ENCODE data around the gene CACNA1S.

Gene CACNA1S

DNA sequence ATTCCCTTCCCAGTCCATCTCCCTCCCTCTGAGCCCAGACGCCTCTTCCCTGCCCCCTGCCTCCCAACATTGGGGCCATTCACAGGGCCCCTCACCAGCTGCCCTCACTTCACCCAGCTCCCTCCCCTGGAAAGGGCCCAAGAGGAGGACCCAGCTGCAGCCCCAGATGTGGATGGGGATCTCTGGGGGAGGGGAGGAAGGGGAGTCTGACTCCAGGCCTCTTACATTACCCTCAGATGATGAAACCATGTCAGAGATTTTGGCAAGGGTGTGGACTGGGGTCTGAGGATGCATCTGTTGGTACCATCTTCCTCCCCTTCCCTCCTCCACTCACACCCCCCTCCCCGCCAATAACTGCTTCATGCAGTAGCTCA lies 87.6 kb downstream of the CACNA1S start:
- no peaks in the 10 kb centered on the region for H3K36me3 ChIP-seq (ENCODE audit: low read length)
- peaks cover 7% of the 10 kb centered on the region for H3F3A ChIP-seq (ENCODE audit: insufficient read depth)
- H3K79me2 ChIP-seq (ENCODE audit: insufficient read depth, low read length) = no peaks in the 10 kb centered on the region
- H3K4me3 ChIP-seq (ENCODE audit: insufficient read depth, low read length, poor library complexity, severe bottlenecking) = no peak overlapping the region
- no peaks in the 10 kb centered on the region for H3K9me2 ChIP-seq (replicated peaks; ENCODE audit: insufficient read depth, low read length)
- no peak overlapping the region for H3K9ac ChIP-seq (ENCODE audit: low read length)
- H3K27ac ChIP-seq (ENCODE audit: low read depth, low read length) = no peak overlapping the region
- H3K9me3 ChIP-seq (ENCODE audit: insufficient read depth, low read length) = no peaks in the 10 kb centered on the region
- no peak overlapping the region for H3K4me2 ChIP-seq (ENCODE audit: low read depth, low read length, poor library complexity, severe bottlenecking)
- no peak for TF ChIP-seq EZH2phosphoT487 (conservative IDR thresholded peaks at IDR 0.05; ENCODE audit: low read length)
- TF ChIP-seq, protein P1, sequence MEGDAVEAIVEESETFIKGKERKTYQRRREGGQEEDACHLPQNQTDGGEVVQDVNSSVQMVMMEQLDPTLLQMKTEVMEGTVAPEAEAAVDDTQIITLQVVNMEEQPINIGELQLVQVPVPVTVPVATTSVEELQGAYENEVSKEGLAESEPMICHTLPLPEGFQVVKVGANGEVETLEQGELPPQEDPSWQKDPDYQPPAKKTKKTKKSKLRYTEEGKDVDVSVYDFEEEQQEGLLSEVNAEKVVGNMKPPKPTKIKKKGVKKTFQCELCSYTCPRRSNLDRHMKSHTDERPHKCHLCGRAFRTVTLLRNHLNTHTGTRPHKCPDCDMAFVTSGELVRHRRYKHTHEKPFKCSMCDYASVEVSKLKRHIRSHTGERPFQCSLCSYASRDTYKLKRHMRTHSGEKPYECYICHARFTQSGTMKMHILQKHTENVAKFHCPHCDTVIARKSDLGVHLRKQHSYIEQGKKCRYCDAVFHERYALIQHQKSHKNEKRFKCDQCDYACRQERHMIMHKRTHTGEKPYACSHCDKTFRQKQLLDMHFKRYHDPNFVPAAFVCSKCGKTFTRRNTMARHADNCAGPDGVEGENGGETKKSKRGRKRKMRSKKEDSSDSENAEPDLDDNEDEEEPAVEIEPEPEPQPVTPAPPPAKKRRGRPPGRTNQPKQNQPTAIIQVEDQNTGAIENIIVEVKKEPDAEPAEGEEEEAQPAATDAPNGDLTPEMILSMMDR (IDR thresholded peaks at IDR 0.05; ENCODE audit: insufficient read depth, low read length, poor library complexity, severe bottlenecking) = no peak
- no peak overlapping the region for H2AFZ ChIP-seq (ENCODE audit: low read depth, low read length, severe bottlenecking)
- no peaks in the 10 kb centered on the region for H4K20me1 ChIP-seq (ENCODE audit: low read depth, low read length)
- H3K27me3 ChIP-seq (ENCODE audit: low read length) = no peaks in the 10 kb centered on the region

DNA sequence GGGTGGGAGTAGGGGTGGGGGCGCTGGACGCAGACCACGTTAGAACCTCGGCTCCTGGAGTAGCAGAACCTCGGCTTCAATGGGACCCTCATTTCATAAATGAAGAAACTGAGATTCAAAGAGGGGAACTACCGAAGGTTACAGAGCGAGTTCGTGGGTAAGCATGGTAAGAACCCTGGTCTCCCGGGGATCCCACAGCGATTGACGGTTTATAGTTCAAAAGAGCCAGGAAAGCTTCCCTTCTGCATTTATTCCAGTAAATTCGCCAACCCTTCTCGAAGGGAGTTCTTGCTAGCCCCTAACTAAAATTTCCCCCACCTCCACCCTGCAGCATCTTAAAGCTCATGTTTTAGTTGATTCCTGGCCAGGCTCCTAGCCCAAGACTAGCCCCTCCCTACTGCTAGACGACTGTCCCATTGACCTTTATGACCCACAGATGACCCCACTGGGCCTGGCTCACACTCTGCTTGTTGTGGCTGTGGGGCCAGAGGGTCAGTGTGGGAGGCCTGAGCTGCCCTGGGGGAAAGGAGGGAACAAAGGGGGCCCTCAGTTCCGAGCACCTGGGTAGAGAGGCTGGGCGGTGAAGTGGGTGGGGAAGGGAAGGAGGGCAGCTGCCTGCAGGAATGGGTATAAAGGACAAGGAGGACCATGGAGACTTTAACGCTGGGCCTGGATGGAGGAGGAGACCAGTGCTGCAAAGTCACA lies 88.2 kb downstream of the CACNA1S start:
- H3K4me3 ChIP-seq (ENCODE audit: insufficient read depth, low read length, poor library complexity, severe bottlenecking) = no peak overlapping the region
- no peaks in the 10 kb centered on the region for H3K9me2 ChIP-seq (replicated peaks; ENCODE audit: insufficient read depth, low read length)
- H3K36me3 ChIP-seq (ENCODE audit: low read length) = no peaks in the 10 kb centered on the region
- no peak overlapping the region for H3K9ac ChIP-seq (ENCODE audit: low read length)
- peak overlapping the region; percentile 39 for H3K4me2 ChIP-seq (ENCODE audit: low read depth, low read length, poor library complexity, severe bottlenecking)
- no peak overlapping the region for H2AFZ ChIP-seq (ENCODE audit: low read depth, low read length, severe bottlenecking)
- no peaks in the 10 kb centered on the region for H4K20me1 ChIP-seq (ENCODE audit: low read depth, low read length)
- no peaks in the 10 kb centered on the region for H3K9me3 ChIP-seq (ENCODE audit: insufficient read depth, low read length)
- no peak for TF ChIP-seq EZH2phosphoT487 (conservative IDR thresholded peaks at IDR 0.05; ENCODE audit: low read length)
- TF ChIP-seq, protein P1 (IDR thresholded peaks at IDR 0.05; ENCODE audit: insufficient read depth, low read length, poor library complexity, severe bottlenecking) = no peak
- H3K27ac ChIP-seq (ENCODE audit: low read depth, low read length) = no peak overlapping the region
- H3K79me2 ChIP-seq (ENCODE audit: insufficient read depth, low read length) = no peaks in the 10 kb centered on the region
- H3K27me3 ChIP-seq (ENCODE audit: low read length) = no peaks in the 10 kb centered on the region
- peaks cover 8% of the 10 kb centered on the region for H3F3A ChIP-seq (ENCODE audit: insufficient read depth)

DNA sequence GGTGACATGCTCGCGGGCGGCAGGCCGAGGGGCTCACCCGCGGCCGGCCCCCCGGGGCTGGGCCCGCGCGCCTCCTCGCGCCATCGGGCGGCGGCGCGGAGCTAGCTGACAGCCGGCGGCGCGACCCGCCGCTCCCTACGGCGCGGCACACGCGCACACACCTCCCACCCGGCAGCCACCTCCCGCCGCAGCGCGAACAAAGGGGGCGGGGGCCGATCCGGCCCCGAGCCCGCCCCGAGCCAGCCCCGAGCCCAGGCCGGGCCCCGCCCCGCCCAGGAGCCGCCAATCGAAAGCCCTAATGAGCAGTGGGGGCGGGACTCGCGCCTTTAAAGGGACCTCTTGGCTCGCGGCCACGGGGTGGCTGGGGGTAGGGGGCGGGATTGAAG lies 88.7 kb downstream of the CACNA1S start, which contains the start of gene KIF21B:
Gene KIF21B, minus strand, starts transcription at position 198 of the 386 bp plus-strand sequence. CDS start 331 bp downstream, outside the sequence.
- no peaks in the 10 kb centered on the region for H3K9me2 ChIP-seq (replicated peaks; ENCODE audit: insufficient read depth, low read length)
- H3K4me2 ChIP-seq (ENCODE audit: low read depth, low read length, poor library complexity, severe bottlenecking) = peak within 1 kb of the TSS; percentile 58
- H4K20me1 ChIP-seq (ENCODE audit: low read depth, low read length) = no peaks in the 10 kb centered on the region
- TF ChIP-seq EZH2phosphoT487 (conservative IDR thresholded peaks at IDR 0.05; ENCODE audit: low read length) = no peak
- TF ChIP-seq, protein P1 (IDR thresholded peaks at IDR 0.05; ENCODE audit: insufficient read depth, low read length, poor library complexity, severe bottlenecking) = no peak
- no peak within 1 kb of the TSS for H2AFZ ChIP-seq (ENCODE audit: low read depth, low read length, severe bottlenecking)
- no peaks in the 10 kb centered on the region for H3K79me2 ChIP-seq (ENCODE audit: insufficient read depth, low read length)
- no peaks in the 10 kb centered on the region for H3K27me3 ChIP-seq (ENCODE audit: low read length)
- peak within 1 kb of the TSS; percentile 46 for H3K4me3 ChIP-seq (ENCODE audit: insufficient read depth, low read length, poor library complexity, severe bottlenecking)
- H3F3A ChIP-seq (ENCODE audit: insufficient read depth) = peaks cover 8% of the 10 kb centered on the region
- H3K36me3 ChIP-seq (ENCODE audit: low read length) = no peaks in the 10 kb centered on the region
- no peaks in the 10 kb centered on the region for H3K9me3 ChIP-seq (ENCODE audit: insufficient read depth, low read length)
- no peak within 1 kb of the TSS for H3K27ac ChIP-seq (ENCODE audit: low read depth, low read length)
- peak within 1 kb of the TSS; percentile 32; the same call in 1 of the 2 replicates for H3K9ac ChIP-seq (ENCODE audit: low read length)
